Cardiac fibroblast (primary cell): Measurements from ENCODE around the gene LRRC7.

Experiments
- DNase-seq, 2 donors: peaks; one replicate each; pipeline versions ENCODE4 v3.0.0 to v3.0.0-alpha.2; 2010; ENCODE audit warnings: low read depth in 2 of 2
- H3K4me3 ChIP-seq, 2 donors: replicated peaks in 1 of 2; 1 replicate in 1 of 2; 2 replicates in 1 of 2; pipeline ENCODE4 v1.5.1; 2011; ENCODE audit warnings: low read depth in 2 of 2, low read length in 2 of 2, mild to moderate bottlenecking in 2 of 2, moderate library complexity in 1 of 2
- TF ChIP-seq, protein P1 (sequence below): IDR thresholded peaks from one replicate; pipeline ENCODE4 v1.5.1; 2011; ENCODE audit warnings: low read depth, mild to moderate bottlenecking, low read length, inconsistent platforms

Gene LRRC7

GRCh38 chr1:69613414-69613813 is 45.7 kb downstream of the LRRC7 start:
- TF ChIP-seq, protein P1, sequence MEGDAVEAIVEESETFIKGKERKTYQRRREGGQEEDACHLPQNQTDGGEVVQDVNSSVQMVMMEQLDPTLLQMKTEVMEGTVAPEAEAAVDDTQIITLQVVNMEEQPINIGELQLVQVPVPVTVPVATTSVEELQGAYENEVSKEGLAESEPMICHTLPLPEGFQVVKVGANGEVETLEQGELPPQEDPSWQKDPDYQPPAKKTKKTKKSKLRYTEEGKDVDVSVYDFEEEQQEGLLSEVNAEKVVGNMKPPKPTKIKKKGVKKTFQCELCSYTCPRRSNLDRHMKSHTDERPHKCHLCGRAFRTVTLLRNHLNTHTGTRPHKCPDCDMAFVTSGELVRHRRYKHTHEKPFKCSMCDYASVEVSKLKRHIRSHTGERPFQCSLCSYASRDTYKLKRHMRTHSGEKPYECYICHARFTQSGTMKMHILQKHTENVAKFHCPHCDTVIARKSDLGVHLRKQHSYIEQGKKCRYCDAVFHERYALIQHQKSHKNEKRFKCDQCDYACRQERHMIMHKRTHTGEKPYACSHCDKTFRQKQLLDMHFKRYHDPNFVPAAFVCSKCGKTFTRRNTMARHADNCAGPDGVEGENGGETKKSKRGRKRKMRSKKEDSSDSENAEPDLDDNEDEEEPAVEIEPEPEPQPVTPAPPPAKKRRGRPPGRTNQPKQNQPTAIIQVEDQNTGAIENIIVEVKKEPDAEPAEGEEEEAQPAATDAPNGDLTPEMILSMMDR, result no peak
- H3K4me3 ChIP-seq, result no peak overlapping the region
- peak in 1 of 2 donors; percentile 3 for DNase-seq

GRCh38 chr1:69638673-69639072 is 71.0 kb downstream of the LRRC7 start:
- DNase-seq, result no peak
- TF ChIP-seq, protein P1, result no peak
- H3K4me3 ChIP-seq, result no peak overlapping the region

- no peak for DNase-seq
- TF ChIP-seq, protein P1, result no peak
- H3K4me3 ChIP-seq, result no peak overlapping the region
These were observed 71.4 kb downstream of the LRRC7 start for GRCh38 chr1:69639159-69639558.

DNA sequence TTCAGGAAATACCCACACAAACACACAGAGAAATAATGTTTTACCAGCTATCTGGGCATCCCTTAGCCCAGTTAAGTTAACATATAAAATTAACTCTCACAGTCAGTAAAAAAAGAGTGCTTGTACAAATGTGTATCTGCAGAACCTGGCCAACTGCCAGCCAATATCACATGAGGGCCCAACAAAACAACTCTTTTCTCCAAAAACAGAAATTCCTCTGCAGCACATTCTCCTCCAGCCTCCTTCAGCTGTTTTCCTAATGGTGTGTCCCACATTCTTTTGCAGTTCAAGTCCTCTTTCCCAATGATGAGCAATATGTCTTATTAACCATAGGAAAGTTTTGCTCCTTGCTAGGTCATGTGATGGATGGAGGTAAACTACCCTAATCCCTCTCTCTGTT is 75.5 kb downstream of the LRRC7 start:
- no peak overlapping the region for H3K4me3 ChIP-seq
- TF ChIP-seq, protein P1, result no peak
- no peak for DNase-seq

GRCh38 chr1:69645477-69645876 is 77.8 kb downstream of the LRRC7 start:
- no peak overlapping the region for H3K4me3 ChIP-seq
- DNase-seq, result no peak
- TF ChIP-seq, protein P1, result no peak

GRCh38 chr1:69648486-69648885 is 80.8 kb downstream of the LRRC7 start:
- TF ChIP-seq, protein P1, result no peak
- DNase-seq, result peak in 1 of 2 donors; percentile 32
- H3K4me3 ChIP-seq, result no peak overlapping the region

DNA sequence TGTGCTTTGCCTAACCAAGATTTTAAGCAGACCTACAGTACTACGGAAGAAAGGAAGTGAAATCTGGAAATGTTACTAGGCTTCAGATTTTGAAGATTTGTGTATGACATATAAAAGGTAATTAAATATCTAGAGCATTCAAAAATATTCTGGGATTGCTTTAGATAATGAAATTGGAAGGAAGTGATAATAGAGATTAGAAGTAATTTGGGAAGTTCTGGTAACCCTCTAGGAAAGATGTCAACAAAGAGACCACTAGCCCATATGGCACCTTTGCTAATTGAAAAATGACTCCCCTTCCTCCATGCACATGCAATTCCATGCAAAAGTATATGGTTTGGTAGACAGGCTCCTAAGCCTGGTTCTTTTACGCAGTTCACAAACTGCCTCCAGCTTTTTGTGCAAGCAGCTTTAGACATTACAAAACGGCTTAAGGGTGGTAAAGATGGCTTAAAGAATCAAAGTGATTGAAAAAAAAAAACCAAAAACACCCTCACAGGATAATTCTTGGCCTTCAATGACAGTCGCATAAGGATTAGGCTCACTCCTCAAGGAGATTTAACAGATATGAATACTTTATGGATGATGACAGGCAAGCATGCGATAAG is 81.8 kb downstream of the LRRC7 start:
- TF ChIP-seq, protein P1, result no peak
- no peak overlapping the region for H3K4me3 ChIP-seq
- no peak for DNase-seq
